COR-L47 (cell line): ENCODE measurements around the gene KRT72.
A peak's percentile ranks its signal among the peaks of the same experiment; 100 is the strongest.
"Not testable (repeated sequence)": the region's sequence is repeated elsewhere in the genome, so short reads cannot be mapped to it uniquely, and the experiment has no call there.

Experiments
- DNase-seq: peaks from one replicate; lab custom pipeline; 2025; lab: John Stamatoyannopoulos, UW

The KRT72 gene

DNA sequence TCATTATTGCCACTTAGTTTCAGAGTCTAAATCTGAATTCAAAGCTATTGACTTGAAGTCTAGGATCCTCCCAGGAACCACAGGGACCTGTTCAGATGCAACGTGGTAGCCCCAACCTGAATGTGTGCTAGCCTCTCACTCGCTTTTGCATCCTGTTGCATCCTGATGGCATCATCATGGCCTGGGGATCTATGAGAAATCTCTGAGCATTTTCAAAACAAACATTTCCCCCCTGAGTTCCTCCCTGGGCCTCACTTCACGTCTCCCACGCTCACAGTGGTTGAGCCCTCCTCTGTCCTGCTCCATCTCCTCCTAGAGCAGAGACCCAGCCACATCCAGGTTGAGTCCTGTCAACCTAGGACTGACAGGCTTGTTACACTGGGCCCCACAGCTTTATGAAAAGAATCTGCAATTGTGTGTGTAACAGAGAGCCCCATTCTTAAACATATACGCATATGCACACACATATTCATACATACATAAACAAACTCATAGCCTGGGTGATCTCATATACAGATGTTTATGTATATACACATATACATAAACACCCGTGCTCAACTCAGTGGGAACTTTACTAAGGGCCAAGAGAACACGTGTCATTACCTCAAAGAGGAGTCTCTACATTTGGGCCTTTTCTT lies 5.4 kb upstream of the KRT72 start:
- no peak for DNase-seq

DNA sequence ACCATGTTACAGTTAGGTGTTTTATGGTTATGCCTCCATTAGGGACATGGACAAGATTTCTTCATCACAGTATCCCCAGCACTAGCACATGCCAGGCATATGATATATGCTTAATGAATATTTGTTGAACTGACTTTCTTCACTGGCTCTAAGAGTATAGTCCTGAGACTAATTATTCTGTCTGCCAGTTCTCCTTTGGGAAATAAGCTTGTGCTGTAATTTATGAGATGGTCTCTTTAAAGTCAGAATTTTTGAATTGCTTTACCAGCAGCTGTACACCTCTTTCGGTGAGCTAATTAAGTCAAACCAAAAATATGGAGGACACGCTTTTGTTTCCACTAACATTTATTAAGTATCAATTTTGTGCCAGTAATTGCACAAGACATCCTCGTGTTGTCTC lies 4.8 kb upstream of the KRT72 start:
- no peak for DNase-seq

DNA sequence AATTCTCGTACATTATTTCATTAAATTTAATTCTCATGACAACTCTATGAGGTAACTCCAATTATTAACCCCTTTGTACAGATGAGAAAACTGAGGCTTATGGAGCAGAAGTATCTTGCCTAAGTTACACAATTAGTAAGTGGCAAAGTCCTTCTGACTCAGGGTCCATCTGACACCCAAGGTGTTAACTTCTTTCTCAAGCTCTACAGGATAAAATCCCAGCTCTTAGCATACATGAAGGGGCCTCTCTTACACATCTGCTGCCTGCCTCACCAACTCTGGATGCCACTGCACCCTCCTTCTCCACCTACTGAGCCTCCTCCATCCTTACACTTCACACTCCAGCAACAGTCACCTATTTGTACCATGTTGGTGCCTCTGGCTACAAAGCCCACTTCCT lies 4.3 kb upstream of the KRT72 start:
- no peak for DNase-seq

DNA sequence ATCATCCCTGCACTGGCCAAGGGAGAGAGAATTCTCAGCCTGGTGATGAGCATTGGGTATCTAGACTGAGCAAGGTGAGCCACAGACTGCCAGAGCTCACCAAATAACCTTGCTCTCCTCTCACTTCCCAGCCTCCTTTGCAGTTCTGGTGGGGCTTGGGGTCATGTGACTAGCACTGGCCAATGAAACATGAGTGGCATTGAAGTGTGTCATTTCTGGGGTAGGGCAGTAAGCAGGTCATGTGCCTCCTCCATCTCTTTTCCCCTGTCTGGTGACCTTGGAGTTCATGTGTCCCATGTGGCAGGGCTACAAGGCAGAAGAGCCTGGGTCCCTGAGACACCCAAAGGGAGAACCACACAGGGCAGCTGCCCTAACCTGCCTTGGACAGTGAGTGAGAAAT lies 3.6 kb upstream of the KRT72 start:
- no peak for DNase-seq

DNA sequence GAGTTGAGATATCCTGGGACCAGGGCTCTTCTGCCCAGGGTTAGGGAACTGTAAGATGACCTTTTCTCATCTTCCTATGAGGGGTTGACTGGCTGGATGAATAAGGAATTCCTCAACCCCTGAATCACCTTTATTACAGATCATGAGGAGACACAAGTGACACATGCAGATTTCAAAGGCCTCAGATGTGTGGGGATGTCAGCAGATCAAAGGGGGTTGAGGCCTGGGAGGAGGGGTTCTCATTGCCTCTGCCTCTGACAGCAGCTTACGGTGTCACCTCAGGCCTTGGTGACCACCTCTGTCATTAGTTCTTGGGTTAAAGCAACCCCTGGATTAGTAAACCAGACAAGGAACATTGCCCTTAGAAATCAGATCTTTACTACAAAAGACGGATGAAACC lies 2.1 kb upstream of the KRT72 start:
- DNase-seq: no peak

DNA sequence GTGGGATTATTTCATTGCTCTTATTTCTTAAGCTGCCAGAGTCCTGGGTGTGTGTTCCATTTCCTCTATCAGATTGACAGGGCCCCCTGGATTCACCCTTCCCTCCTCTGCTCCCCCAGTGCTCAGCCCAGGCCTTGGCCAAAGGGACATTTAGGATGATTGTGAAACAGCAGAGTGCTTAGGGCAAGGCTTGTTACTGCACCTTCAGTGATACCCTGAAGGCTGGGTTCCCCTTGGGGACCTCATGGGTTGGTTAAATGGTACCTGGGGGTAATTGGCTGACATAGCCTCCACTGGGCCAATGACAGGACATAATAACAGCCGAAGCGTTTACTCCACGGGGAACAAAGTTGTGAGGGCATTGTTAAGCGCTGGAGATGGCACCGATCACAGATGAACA lies 1.3 kb upstream of the KRT72 start:
- DNase-seq: no peak

DNA sequence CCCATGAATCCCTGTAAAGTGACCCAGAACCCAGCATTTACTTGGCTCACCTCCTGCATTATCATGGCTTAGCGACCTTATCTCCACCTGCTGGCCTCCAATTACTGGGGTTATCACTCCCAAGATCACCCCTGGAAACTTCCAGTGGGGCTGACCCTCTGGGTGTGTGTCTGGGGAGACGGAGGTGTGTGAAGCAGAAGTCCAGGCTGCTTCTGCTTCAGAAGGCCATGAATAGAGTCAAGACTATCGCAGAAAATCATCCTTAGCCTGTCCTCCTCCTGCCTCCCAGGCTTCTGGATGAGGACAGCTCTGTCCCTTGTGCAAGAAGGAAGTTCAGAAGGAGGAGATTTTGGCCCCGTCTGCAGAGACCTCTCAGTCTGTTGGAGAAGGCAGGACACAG lies 408 bp upstream of the KRT72 start:
- DNase-seq: no peak

DNA sequence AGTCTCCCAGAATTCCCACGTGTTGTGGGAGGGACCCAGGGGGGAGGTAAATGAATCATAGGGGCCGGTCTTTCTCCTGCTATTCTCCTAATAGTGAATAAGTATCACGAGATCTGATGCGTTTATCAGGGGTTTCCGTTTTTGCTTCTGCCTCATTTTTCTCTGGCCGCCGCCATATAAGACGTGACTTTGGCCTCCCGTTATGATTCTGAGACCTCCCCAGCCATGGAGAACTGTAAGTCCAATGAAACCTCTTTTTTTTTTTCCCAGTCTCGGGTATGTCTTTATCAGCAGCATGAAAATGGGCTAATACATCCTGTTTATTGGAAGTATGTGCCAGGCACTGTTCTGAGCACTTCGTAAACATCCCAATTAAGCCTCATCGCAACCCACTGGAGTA lies 788 bp downstream of the KRT72 start:
- no peak for DNase-seq

DNA sequence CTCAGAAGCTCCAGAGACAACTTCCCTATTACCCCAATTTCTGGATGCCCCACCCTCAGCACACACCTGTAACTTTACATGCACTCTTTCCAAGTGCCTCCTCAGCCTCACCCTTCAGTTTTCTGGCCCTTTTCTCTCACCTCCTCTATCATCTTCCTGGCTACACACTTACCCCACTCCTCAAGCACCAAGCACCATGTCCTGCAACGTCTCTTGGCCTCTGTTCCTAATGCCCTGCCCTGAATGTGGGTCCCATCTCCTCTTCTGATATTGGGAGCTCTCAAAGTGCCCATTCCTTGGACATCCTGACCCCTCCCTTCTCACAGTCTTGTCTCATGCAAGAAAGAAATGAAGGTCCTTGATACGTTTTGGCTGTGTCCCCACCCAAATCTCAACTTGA lies 1.2 kb downstream of the KRT72 start:
- DNase-seq: no peak

DNA sequence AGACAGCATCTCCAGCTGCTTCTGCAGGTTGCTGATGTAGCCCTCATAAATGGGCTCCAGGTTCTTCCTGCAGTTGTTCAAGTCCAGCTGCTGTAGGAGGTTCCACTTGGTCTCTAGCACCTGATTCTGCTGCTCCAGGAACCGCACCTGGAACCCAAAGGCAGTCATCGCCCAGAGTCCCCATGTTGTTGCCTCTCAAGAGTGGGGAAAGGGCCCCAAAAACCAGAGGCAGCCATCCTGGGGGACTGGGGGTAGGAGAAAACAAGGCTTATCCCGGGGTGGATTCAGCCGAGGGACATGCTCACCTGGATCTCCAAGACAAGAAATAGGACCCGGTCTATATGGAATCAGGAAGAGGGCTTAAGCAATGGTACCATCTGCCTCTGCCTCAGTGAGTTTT lies 2.3 kb downstream of the KRT72 start:
- no peak for DNase-seq

DNA sequence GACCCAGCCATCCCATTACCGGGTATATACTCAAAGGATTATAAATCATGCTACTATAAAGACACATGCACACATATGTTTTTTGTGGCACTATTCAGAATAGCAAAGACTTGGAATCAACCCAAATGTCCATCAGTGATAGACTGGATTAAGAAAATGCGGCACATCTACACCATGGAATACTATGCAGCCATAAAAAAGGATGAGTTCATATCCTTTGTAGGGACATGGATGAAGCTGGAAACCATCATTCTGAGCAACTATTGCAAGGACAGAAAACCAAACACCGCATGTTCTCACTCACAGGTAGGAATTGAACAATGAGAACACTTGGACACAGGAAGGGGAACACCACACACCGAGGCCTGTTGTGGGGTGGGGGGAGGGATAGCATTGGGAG lies 7.0 kb downstream of the KRT72 start:
- DNase-seq: not testable (repeated sequence)

DNA sequence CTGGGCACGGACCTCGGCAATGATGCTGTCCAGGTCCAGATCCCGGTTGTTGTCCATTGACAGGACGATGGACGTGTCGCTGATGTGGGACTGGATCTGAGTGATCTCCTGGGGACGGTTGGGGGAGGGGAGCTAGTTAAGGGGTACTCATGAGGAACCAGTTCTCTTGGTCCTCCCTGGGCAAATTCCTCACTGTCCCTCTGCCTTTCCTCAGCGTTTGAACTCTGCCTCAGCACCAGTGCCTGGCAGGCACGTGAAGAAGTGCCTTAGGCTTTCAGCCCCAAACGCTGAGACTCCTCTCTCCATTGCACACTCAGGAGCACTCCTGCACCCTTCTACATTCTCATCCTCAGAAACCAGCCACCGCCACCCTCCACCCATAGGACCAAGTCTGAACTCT lies 9.7 kb downstream of the KRT72 start:
- DNase-seq: no peak

DNA sequence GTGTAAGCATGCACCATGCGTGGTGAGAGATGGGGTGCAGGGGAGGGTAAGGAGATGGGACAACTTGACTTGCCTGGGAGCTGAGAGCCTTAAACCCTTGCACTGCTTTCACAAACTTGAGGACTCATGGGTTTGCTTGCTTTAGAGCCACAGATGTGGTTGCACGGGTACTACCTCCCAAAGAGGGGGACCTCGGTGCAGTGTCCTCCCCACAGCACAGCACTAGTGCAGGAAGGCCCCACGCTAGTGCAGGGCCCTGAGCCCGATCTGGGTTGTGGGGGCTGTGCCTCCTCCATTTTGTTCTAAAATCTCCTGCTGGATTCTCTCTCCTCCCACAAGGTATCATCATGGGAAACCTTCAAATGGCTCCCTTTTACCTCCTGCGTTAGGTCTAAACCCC lies 11.2 kb downstream of the KRT72 start:
- DNase-seq: no peak

DNA sequence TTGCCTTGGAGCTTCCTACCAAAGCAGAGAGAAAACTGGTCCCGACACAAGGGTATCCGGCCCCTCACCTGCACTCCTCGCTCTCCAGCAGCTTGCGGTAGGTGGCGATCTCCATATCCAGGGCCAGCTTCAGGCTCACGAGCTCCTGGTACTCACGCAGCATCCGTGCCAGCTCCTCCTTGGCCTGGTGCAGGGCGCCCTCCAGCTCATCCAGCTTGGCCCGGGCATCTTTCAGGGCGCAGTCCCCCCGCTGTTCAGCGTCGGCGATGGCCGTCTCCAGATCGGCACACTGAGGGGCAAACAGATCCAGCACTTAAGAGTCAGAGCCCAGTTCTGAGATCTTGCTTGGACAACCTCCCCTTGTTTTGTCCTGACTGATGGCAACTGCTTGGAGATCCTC lies 13.7 kb downstream of the KRT72 start:
- no peak for DNase-seq

DNA sequence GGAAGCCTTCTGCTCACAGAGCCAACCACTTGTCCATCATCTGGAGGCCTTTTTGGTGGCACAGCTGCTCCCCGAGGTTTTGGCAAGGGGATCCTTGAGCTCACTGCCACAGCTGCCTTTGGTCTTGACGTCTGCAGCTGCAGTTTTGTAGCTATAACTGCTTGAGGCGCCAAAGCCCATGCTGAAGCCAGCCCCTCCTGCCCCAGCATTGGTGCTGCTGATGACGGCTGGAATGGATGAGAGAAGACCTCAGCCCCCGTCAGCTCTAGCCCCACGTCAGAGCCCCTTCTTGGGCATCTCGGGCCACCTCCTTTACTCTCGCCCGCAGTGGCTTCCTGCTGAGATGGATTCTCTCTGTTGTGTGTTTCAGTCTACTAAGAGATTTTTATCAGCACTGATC lies 15.3 kb downstream of the KRT72 start:
- no peak for DNase-seq

DNA sequence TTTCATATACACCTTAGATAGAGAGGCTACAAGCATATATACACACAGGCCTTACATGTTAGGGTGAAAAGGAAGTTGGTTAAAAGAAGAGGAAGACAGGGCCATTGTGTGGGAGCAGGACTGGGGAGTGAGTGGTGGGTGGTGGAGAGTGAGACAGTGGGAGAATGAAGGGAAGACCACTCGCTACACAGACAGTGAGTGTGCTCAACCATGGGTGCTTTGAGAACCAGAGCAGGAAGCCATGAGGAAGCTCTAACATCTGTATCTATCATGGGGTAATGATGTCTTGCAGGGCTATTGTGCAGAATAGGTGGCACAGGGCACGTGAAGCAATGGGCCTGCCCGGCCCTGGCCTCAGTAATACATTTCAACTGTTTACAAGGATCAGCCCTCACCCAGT lies 16.2 kb downstream of the KRT72 start:
- DNase-seq: no peak

DNA sequence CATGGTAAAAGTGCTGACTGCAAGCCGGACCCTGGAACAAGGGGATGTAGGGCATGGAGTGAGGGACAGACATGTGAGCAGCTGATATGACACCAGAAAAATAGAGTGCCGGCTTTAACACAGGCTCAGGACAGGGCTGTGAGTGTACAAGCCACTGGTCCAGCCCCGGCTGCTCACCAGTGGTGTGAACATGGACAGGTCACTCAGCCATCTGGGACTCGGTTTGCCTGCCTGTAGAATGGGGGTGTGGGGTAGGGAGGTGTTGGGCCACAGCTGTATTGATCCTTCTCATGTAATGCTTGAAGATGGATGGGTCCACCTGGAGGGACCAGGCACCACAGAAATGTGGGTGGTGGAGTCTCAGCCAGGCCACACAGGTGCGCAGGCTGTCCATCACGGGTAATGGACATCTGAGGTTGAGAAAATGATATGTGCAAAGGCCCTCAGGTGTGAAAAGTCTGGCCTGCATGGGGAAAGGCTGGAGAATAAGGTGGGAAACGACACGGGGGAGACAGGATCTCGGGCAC lies 17.0 kb downstream of the KRT72 start:
- no peak for DNase-seq

DNA sequence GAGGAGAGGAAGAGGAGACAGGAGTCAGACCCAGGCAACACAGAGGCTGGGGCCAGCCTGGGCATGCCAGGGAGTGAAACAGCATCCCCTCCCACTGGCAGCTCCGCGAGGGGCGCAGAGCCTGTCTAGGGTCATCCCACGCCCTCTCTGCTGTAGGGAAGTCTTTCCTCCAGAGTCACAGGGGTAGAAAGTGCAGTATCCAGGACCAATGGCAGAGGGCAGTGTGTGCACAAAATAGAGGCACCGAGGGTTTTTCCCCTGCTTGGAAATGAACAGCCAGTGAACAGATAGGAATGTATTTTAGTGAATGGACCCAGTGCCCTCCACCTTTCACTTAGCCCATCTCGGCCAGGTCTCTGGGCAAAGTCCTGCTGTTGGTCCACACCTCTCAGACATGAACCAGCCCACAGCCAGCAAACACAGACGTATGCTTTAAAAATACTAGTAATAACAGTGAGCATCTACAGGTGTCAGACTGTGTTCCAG lies 18.2 kb downstream of the KRT72 start:
- peak; percentile 66 for DNase-seq

DNA sequence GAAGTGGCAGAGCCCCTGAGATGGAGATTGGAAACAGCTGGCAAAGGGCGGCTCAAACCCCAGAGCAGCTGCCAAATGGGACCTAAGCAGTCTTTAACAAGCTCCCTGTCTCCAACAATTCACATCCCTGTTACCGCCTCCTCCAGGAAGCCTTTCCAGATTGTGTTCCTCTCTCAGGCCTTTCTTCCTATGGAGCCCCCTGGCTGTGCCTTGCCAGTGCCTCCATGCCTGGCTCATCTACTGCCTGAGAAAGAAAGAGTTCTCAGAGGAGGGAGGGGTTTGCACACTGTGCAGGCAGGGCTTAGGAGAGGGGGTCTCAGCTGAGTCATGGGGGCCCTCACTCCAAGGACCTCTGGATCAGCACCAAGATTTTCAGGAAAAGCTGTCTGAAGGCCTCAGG lies 18.8 kb downstream of the KRT72 start:
- no peak for DNase-seq

DNA sequence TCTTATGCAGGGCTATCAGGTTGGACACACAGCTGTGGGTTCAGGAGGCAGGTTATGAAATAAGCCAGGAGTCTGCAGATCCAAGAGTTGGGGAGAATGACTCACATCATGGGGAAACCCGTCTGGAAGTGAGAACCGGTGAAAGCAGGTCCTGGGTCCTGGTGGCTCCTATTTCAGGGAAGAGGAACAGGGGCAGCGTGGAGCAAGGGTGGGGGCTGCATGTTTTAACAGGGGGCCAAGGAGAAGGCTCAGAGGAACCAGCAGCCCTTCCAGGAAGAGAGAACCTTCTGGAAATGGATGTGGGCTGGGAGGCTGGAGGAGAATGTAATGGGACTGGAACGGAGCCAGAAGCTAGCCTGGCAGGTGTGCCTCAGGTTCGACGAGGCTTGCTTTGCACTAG lies 19.8 kb downstream of the KRT72 start:
- peak; percentile 61 for DNase-seq

DNA sequence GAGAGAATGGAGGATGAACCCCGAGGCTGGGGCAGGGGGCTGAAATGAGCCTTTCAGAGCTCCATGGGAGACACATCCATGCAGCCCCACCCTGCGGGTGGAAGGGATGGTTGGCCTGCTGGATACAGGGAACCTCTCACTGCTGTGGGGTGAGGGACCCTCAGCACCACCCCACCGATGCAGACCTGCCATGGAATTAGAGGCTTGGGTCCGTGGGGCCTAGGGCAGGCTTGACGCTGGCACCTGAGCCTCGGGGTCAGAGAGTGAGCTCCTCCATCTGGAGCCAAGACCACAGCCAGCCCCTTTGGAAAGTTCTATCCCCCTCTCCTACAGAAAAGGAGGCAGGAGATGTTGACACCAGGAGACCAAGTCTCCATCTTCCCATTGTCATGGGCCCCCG lies 20.2 kb downstream of the KRT72 start:
- no peak for DNase-seq

DNA sequence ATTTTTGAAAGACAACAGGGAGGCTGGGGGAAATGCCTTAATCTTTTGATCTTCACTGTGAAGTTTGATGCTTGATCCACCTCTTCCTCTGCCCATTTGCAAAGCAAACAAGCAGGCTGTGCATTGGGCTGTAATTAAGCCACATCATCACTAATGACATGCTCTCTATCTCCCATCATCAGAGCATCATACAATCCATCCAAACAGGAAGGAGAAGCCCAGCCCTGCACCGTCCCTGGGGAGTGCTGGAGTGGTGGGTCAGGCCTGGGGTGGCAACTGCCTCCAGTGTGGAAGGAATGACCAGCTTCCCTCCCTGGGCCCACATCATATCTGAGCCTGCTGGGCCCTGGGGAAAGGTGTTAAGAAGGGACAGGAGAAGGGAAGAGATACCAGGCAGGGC lies 20.8 kb downstream of the KRT72 start:
- peak; percentile 53 for DNase-seq

DNA sequence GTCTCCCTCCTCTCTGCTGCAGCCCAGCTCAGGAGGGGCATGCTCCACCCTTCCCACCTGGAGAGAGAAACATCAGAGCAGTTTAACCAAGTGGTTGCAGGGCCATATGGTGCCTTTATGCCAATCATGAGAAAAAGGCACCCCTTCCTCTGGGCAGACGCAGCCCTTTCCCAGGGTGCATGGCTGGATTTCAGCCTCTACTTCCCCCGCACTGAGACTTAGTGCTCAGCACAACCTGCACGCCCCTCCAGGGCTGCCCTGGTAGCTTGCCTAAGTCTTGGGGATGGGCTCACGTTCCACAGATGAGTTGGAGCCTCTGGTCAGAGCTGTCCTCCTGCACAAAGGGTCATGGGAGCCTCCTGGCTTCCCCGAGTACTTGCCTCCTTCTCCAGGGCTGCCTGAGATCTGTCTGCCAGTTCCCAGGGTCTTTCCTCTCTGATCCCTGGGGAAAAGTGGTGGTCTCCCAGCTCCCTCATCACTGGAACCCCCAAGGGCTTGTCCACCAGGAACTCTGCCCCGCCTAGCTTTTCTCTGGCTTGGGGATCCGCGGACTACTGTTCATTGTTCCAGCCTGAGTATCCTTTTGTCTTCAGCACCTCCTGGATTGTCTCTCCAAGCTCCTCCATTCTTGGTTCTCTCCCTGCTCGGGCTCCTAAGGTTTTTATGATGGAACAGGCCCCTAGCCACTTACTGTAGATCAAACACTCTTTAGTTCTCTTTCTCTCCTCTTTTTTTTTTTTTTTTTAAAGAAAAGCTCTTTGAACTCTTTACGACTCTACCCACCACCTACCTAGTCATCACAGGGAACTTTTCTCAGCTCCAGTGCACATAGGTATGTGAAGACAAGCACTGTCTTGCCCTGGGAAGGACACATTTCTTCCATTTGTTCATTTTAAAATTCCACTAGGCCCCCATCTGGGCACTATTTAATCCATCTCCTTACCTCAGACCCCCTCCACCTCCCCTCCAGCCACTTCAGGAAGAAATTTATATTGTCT lies 21.5 kb downstream of the KRT72 start:
- no peak for DNase-seq
